Fibroblast of mammary gland (primary cell): Measurements from ENCODE around the gene VPS13D.

ENCODE experiments used
- DNase-seq: peaks from one replicate; pipeline ENCODE4 v3.0.0-alpha.2; 2010; ENCODE audit warnings: low read depth
- H3K4me3 ChIP-seq: 2 replicates; pipeline ENCODE4 v1.5.1; 2011; ENCODE audit warnings: low read depth, mild to moderate bottlenecking, low read length, moderate library complexity; ENCODE audit not compliant: control insufficient read depth
- CTCF ChIP-seq: conservative IDR thresholded peaks from 2 replicates; pipeline ENCODE4 v1.5.1; 2011; ENCODE audit warnings: low read depth, low read length, inconsistent platforms; ENCODE audit not compliant: control insufficient read depth, insufficient read depth

The VPS13D gene

DNA sequence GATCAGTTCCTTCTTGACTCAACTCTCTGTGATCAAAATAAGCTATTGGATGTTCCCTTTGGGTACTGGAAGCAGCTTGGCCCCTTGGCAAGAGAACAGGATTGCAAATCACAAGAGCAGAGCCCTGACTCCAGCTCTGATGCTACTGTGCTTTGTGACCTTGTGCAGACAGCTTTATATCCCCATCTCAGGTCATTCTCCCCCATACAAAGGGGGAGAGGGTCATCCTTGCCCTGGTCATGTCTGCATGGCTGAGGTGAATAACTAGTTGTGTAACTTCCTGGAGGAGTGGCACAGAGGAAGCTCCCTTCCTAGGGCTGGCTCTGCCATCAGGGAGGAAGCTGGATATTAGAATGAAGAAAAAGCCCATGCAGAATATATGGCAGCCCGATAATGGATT lies 245.3 kb downstream of the VPS13D start:
- no peak overlapping the region for H3K4me3 ChIP-seq
- no peak for TF ChIP-seq CTCF

DNA sequence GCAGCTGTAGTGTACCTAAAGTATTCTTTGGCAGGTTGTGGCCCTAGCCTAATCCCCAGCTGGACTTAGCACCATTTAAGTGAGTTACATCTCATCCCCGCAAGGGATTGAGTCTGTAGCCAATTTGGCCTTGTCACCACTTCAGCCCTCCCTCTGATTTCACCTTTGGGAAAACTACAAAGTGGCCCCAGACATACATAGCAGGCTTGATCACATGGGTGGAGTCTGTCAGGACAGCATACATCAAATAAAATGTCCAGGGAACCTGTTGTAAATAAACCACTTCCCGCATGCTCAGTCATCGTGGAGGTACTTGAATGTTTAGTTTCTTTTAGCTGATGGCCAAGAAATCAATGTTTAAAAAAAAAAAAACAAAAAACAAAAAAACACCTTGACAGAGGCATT lies 245.7 kb downstream of the VPS13D start:
- TF ChIP-seq CTCF: no peak
- DNase-seq: no peak
- no peak overlapping the region for H3K4me3 ChIP-seq

More for the DNA sequence above, 245.3 kb downstream of the VPS13D start:
- no peak for DNase-seq

- no peak for TF ChIP-seq CTCF
- DNase-seq: peak; percentile 39
- H3K4me3 ChIP-seq: no peak overlapping the region
These were observed 246.1 kb downstream of the VPS13D start for GRCh38 chr1:12475947-12476346.

DNA sequence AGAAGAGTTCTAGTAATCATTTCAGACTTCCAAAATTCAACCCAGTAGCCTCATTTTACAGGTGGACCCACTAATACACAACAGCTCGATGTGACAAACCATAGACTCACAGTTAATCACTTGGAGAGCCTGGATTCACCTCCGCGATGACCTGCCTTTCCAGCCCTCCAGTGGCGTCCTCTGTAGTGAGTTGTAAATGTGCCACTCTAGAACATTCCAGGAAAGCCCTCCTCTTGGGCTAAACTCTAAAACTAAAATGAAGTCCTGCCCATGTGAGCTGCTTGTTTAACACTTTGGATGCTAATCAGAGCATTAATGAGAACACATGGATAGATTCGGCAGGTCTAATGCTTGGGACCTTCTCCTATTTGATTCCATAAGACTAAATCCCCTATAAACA lies 247.5 kb downstream of the VPS13D start:
- TF ChIP-seq CTCF: no peak
- DNase-seq: no peak
- no peak overlapping the region for H3K4me3 ChIP-seq

DNA sequence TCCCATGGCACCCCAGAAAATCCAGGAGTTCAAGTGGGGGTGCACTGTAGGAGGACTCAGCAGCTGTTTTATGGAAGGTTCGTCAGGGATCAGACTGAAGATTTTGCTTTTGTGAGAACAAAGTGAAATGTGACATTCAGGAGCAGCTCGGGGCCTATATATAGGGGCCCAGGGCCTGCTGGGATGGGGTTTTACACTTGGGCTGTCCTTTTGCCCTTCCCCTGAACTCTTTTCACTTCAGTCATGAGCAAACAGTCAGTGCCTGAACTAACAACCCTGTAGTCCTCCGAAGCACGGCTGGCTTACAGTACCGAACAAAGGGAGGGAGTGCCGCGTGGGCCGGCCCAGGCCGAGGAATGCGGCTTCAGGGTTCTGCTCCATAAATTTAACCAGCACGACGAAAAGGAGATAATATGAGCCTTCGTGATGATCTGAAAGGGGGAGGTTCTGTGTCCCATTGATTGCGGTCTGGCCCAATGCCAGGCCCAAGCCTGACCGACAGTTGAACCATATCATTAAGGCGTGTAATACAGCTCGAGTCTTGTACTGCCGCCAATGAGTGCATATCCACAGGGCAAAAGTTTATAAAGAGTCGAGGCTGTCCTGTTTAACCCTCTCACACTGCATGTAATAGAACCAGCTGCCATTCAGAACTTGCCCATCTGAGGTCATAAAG lies 248.2 kb downstream of the VPS13D start:
- no peak for TF ChIP-seq CTCF
- peak; percentile 97 for DNase-seq
- H3K4me3 ChIP-seq: no peak overlapping the region

DNA sequence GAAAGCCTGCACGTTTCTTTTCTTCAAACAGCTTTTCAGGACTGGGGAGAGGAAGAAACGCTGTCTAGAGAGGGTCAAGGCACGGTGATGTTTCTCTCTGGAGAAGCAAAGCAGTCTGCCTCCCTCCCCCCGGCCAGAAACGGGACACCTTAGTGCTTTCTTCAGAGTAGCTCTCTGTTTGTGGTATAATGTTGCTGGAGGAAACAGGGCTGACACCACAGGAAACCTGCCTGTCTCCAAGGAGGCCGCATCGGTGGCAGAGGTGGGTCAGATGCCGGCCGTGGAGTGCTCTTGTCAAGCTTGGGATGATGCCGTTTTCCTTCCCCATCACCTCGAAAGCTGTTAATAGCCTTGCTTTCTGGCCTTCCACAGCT lies 248.8 kb downstream of the VPS13D start:
- DNase-seq: no peak
- no peak overlapping the region for H3K4me3 ChIP-seq
- no peak for TF ChIP-seq CTCF

DNA sequence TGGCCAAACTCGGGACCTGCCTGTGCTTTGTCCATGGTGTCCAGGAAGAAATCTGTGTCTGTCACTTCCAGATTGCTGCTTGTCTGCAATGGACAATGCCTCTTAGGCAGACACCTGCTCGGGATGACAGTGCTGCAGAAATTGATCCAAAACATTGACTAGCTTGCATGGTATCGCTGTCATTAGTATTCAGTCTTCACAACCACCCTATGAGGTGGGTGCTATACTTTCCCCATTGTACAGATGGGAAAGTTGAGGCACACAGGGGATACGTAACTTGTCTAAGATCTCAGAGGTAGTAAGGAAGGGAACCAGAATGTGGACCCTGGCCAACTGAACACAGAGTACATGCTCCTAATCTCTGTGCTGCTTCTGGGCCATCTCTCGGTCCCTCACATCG lies 249.5 kb downstream of the VPS13D start:
- H3K4me3 ChIP-seq: no peak overlapping the region
- no peak for DNase-seq
- TF ChIP-seq CTCF: no peak
